ENCODE measurements around the gene NBEA.

The NBEA gene

GRCh38 chr13:35518337-35518946, 576.4 kb downstream of the NBEA start:
- no peak for DNase-seq

GRCh38 chr13:35524171-35524570, 582.1 kb downstream of the NBEA start:
- no peak for DNase-seq

GRCh38 chr13:35526577-35526976, 584.5 kb downstream of the NBEA start:
- DNase-seq: no peak

GRCh38 chr13:35527451-35527850, 585.4 kb downstream of the NBEA start:
- DNase-seq: no peak

- no peak for DNase-seq
Observed at GRCh38 chr13:35530147-35530546, 588.1 kb downstream of the NBEA start.

GRCh38 chr13:35530581-35530980, 588.5 kb downstream of the NBEA start:
- no peak for DNase-seq

- DNase-seq: no peak
Observed at GRCh38 chr13:35531526-35531925, 589.5 kb downstream of the NBEA start.

GRCh38 chr13:35534343-35534742, 592.3 kb downstream of the NBEA start:
- DNase-seq: no peak

- no peak for DNase-seq
Observed at GRCh38 chr13:35548790-35549189, 606.7 kb downstream of the NBEA start.

- DNase-seq: no peak
Observed at GRCh38 chr13:35549481-35549880, 607.4 kb downstream of the NBEA start.

- DNase-seq: no peak
Observed at GRCh38 chr13:35552172-35552844, 610.2 kb downstream of the NBEA start.

- no peak for DNase-seq
Observed at GRCh38 chr13:35554972-35555623, 613.0 kb downstream of the NBEA start.

GRCh38 chr13:35557475-35557874, 615.4 kb downstream of the NBEA start:
- no peak for DNase-seq

- no peak for DNase-seq
Observed at GRCh38 chr13:35561540-35561939, 619.5 kb downstream of the NBEA start.

- no peak for DNase-seq
Observed at GRCh38 chr13:35565273-35565672, 623.2 kb downstream of the NBEA start.

GRCh38 chr13:35566340-35566739, 624.3 kb downstream of the NBEA start:
- DNase-seq: no peak

- no peak for DNase-seq
Observed at GRCh38 chr13:35567406-35567980, 625.4 kb downstream of the NBEA start.

- no peak for DNase-seq
Observed at GRCh38 chr13:35573639-35574038, 631.6 kb downstream of the NBEA start.

GRCh38 chr13:35592457-35592856, 650.4 kb downstream of the NBEA start:
- no peak for DNase-seq

GRCh38 chr13:35593651-35594050, 651.6 kb downstream of the NBEA start:
- DNase-seq: no peak

- no peak for DNase-seq
Observed at GRCh38 chr13:35594096-35594495, 652.0 kb downstream of the NBEA start.

- DNase-seq: no peak
Observed at GRCh38 chr13:35595181-35595580, 653.1 kb downstream of the NBEA start.

GRCh38 chr13:35596321-35597030, 654.4 kb downstream of the NBEA start:
- no peak for DNase-seq

Data from NCI-H748 treated with DMSO at 0.1 percent for 48 hours (cell line).